HTERT RPE-1 (cell line): ENCODE measurements around the gene PRKD3.

ENCODE experiments used
- in situ Hi-C: fragments of 300-500 bp; cut with MboI; formaldehyde crosslinking; loops from 4 replicates; pipeline ENCODE4 v1.14.3; 2020; ENCODE audit warnings: low sequenced_read_pairs

PRKD3 gene

DNA sequence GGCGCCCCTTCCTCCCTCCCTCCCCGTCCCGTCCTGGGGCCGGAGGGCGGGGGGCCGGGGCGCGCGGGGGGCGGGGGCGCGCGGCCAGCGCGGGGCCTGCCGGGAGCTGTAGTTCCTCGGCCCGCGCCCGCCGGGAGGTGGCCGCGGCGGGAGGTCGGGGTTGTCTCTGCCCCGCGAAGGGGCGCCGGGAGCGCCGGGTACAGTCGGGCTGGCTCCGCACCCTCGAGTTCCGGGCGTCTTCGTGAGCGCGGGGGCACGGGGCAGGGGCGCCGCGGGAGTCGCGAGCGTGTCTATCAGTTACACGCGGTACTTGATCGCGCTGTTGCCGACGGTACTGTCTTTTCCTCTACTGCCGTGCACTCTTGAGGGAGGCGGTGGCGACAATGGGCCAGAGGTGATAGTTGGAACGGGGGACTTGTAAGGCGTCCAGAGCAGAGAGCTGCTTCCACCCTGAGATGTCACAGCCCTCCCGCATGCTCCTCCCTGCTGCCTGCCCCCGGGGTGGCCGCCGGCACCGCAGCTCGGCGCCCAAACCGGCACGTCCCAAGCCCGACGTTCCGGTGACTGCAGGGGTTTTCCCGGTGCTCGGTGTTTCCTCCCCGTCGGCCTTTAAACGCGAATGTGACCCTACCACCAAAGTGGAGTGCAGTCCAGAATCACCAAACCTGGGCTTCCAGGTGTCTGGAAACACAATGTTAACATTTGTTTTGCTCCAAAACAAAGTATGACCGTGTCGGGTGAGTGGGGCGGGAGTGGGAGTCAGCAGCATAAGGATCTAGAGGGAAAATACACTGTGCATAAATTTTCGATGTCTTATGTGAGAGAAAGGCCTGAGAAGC is at the start of gene PRKD3:
Gene PRKD3, minus strand, starts transcription at position 48 of the 839 bp plus-strand sequence. CDS start 8,309 bp downstream, outside the sequence.
- in situ Hi-C loops: no loop called here

DNA sequence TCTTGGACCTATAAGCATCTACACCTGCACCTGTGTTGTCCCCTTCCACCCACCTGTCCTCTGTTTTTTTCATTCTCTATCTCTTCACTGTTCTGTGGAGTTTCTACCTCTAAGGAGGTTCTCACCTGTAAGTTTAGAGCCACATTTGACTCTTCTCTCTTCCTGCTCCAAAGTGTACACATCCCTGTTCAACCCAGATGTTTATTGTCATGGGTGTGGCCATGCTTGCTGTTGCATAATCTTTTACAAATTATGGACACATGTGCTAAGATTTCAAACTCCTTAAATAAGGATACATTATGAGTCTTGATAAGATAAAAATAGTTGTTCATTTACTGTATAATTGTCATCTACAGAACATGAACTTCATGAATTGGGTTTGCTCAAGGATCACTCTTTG is 47.4 kb upstream of the PRKD3 start:
- in situ Hi-C loops: no loop called here

DNA sequence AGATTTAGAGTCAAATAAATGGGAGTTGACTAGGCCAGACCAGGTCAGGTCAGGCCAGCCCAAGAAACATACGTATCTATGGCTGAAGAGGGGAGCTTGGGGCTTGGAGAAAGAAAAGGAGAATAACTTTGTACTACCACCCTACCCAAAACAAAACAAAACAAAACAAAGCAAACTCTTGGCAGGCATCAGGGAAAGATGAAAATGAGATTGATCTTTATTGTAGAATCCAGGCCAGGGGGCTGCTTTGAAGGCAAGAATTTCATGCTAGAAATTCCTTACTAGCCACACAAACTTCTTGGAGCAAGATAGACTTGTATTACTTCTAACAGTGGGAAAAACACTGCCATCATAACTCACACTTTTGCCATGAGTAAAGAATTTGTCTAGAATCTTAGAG is 46.0 kb upstream of the PRKD3 start:
- in situ Hi-C loops: no loop called here

DNA sequence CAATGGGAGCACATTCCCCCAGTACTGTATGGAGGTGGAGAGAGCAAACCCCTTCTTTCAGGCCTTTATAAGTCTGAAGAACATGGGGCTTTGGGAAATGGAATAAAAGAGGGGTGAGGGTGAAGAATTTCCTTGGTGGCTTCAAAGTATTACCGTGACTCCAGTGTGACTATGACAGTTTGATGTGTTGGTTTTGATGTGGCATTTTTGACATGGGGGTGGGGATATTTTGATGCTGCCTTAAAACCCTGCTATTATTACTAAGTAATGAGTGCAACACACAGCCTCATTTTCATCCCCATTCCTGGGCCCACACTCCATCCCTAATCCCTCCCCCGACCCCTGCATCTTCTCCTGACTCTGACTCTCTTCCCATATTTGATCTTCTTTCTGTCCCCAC is 43.4 kb upstream of the PRKD3 start:
- in situ Hi-C loops: no loop called here

DNA sequence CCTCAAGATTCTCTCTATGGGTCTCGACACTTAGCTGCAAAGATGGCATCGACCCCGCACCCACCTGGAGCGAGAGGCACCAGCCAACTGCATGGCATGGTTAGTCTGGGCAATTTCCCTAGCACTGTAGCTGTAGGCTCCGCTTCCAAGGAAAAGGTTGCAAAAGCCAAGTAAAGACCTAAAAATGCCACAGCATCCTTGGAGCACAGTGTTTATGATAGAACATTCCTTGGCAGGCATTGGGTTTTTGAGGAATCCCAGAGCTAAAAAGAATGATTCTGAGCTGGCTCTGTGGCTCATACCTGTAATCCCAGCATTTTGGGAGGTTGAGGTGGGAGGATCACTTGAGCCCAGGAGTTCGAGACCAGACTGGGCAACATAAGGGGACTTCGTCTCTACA is 42.7 kb upstream of the PRKD3 start:
- in situ Hi-C loops: no loop called here

DNA sequence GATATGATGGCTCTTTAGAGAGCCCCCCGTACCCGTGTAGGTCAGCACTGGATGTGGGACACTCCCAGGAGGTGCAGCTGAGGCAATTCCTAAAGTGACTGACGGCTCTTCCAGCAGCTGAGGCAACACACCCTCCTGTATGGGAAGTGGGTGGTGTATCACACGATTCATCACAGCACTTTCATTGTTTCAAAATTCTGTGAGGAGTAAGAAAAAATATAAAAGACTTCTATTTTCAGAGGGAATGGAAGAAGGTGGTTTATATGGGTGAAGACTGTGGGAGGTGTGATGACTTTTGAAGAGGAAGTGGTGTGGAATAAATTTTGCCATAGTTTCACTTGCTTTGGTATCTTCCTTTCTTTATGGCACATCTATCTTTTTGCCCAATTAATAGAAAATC is 42.1 kb upstream of the PRKD3 start:
- in situ Hi-C loops: no loop called here

DNA sequence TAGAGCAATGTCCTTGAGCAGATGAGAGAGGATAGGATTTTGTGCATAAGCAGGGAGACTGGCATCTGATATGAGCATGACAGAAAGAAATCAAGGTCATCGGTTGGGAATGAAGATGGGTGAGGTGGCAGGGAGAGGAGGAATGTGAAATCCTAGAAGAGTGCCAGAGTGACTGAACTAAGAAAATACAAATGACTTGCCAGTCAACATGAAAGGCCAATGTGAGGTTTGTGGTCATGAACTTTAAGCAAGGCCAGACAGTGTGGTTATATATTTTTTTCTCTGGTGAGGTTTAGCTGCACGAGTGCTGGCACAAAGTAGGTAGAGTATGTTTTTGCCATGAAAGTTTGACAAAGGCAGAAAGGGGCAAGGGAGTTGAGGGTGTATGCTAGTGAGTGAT is 41.0 kb upstream of the PRKD3 start:
- in situ Hi-C loops: no loop called here

DNA sequence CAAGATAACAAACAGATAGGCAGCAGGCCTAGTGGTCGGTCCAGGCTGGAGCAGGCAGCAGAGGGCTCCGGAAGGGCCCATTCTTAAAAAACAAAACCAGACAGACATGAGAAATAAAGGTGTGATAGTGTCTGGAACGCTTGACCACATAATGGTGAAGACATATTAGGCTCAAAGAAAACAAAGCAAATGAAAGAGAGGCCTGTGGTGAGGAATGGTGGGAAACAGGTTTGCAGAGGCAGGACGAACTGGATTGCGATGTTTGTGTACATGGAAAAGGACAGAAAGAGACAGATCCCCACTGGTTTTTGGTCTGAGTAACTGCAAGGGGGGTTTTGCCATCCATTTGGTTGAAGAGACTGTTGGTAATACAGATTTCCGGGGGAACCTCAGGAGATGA is 39.7 kb upstream of the PRKD3 start:
- in situ Hi-C loops: no loop called here

DNA sequence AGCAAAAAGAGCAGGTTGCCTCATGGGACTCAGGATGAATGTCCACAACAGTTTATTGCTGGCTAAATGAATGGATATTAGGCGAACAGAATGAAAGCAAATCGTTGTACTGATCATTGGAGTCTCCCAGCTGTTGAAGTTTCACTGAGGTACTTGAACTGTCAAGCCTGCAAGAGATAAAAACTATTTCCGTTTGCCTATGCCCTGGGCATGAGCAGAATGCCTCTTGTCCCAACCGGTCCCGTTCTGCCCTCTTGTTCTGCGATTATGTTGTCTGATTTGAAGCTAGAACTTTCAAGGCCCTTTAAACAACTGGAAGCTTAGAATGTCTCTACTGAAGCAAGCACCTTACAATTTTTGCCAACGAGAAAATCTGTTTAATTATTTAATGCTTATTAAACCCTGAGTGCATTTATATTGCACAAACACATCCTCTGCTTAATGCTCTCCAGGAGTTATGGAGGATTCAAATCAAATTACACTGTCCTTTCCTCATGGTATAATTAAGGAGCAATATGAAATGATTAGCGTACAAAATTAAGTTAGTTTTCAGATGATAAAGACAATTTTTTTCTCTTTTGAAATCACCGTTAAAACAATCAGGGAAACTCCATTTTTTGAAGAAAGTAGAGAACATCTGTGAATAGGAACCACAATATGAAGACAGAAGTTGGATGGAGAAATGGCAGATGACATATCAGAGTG is 37.5 kb upstream of the PRKD3 start:
- in situ Hi-C loops: no loop called here

DNA sequence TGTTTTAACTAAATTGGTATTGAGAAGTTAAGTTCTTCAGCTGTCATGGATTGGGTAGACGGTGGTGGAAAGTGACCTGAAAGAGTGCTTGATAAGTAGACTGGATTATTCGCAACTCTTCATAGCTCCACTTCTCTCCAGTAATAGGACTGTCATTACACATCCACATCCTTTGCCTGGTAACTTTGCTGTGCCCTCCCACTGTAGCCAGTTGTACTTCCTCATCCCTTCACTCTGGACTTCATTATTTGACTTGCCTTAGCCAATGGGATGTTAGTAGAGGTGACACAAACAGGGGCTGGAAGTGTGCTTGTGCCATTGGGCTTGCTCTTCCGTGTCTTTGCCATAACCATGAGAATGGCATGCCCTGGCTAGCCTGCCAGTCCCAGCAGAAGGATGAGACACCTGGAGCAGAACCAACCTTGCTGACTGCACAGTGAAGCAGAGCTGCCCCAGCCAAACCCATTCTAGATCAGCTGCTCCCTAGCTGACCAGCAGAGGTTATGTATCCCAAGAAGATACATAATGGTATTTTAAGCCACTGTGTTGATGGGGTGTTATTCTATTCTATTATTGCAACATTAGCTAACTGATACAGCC is 36.7 kb upstream of the PRKD3 start:
- in situ Hi-C loops: no loop called here

DNA sequence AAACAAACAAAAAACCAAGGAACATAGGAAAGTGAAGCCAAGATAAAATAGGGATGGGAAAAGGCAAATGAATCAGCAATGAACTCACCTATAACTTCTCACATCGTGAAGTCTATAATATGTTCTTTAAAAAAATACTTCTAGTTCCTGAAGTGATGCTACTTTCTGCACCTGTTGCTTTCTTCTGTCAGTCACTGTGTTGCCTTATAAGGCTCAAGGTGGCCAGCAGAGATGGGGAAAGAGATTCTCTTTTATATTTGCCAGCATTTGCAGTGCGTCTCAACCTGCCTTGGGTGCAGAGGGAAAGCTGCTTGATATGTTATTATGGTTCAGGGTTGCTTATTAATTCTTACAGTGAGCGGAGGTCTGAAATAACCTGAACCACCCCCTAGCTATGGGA is 33.8 kb upstream of the PRKD3 start:
- in situ Hi-C loops: no loop called here

DNA sequence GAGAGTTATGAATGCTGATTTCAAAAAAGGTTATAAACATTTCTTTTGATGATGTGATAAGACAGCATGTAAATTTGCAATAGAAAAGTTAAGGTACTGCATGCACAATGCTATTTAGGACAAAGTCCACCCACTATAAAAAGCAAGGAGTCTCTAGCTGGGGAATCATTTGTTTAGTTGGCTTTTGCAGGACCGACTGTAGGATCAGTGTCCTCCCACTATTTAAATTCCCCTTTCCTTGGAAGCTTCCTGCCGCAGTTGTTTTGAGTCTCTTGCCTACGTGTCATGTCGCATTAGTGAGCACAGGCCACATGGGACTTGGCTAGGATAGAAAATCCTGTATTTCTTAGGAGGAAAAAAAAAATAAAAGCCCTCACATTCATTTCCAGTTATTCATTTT is 32.9 kb upstream of the PRKD3 start:
- in situ Hi-C loops: no loop called here

DNA sequence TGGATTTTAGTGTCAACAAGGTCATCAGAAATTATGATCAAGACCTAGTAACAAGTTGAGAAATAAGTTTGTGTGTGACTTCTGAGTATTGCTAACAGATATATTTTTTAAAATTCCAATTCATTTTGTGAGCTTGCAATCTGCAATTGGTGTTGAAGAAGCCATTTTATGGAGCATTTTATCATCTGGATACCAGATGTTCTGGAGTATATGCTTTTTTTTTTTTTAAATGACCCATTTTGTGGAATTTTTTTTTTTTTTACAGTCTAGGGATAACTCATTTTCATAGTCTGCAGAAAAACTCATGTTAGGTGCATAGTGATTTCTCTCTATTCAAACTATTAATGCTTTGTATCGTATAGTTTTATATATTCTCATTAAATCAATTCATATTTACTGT is 32.4 kb upstream of the PRKD3 start:
- in situ Hi-C loops: no loop called here

DNA sequence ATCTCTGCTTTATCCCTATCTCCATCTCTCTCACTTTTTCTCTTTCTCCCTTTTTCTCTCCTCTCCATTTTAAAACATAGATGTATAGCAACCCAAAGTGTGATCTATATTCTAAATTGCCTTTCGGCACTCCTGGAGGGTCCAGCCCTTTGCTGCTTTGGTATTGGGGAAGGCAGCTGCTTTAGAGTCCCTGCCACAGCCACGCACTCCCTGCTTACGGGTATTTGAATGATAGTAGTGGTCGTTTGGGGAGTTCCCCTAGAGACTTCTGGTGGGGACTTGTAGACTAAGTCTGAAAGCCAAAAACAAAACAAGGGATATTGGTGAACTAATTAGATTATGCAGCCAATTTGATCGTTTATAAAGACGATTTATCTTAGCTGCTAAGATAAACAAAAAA is 31.7 kb upstream of the PRKD3 start:
- in situ Hi-C loops: no loop called here

DNA sequence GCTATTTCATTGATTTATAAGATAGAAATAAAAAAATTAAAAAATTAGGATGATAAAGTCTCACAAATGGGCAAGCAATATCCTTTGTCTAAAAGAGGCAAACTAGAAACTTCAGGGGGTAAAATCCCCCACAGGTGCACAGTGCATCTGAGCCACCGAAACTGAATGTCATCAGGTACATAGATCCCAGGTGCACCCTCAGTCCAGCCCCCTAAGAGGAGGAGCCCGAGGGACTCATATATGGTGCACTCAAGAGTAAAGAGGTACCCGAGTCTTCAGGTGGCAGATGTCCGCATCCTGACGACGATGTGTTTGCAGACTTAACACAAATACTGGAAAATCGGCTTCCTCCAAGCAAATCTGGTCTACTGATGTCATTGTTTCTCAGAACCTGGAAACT is 31.1 kb upstream of the PRKD3 start:
- in situ Hi-C loops: no loop called here

DNA sequence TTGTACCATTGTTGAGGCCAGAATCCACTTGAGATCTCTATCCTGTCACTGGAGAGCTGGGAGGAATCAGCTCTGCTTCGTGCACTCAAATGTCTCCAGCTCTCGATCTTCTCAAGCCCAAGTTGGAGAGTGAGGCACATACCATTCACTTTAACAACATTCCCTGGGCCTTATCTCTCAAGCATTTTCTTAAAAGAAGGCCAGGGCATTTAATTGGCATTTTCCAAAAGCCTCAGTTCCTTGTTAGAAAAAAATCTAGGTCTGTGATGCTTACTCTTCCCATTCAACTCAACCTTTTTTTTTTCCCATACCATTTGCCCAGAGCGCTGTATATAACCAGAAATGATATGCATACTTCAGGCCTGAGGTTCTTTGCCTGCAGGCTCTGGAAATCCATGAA is 29.9 kb upstream of the PRKD3 start:
- in situ Hi-C loops: no loop called here

DNA sequence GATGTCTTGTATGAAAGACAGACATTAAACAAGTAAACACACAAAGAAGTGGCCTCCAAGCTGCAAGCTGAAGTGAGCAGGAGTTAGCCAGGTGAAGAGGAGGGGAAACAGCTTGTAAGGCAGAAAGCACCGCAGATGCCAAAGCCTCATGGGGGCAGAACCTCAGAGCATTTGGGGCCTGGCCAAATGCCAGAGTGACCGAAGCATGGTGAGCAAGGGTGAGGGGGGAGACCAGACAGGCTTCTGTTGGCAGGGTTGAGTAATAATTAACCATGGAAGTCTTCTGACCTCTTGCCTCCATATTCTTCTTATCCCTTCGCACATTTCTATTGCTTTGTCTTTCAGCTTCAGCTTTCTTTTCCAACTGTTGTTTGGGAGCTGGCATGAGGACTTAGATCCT is 25.4 kb upstream of the PRKD3 start:
- in situ Hi-C loops: no loop called here

DNA sequence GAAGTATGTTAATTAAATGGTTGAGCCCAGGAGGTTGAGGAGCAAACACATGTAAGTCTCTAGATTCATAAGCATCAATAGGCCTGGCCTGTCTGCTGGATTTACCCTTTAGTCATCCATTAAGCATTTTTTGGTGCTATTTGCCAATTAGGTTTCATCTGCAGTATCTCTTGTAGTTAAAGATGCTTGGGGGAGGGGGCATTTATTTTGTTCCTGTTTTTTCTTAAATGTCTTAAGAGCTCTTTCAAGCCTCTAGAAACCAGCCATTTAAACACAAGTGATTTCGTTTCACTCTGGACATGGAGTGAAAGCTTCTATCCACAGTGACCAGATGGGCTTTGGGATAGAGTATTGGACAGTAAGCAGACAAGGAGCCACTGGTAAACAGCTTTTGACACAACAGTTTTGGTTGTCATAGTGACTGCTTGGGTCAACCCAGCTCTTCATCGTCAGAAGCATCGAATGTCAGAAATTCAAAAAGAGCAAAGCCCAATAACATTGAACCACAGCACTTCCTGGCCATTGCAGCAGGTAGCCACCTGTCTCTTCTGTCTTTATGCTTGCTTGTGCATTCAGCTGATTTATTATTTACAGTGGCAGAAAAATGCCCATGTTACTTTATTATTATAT is 24.7 kb upstream of the PRKD3 start:
- in situ Hi-C loops: no loop called here

DNA sequence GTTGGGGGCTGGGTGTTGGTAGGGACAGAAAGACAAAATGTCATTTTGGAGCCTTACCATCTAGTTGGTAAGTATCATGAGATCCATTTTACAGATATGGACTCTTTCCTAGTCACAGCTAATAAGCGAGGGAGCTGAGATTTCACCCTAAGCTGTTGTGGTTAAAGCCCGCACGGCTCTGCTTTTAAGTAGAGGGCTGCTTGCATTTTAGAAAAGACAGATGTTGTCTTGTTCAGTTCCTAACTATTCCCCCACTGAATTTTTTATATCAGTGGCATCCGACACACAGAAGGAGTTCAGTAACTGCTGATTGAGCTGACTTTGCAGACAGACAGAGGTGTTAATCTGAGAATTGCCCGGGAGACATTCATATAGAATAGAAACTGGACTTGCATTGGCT is 23.5 kb upstream of the PRKD3 start:
- in situ Hi-C loops: no loop called here

DNA sequence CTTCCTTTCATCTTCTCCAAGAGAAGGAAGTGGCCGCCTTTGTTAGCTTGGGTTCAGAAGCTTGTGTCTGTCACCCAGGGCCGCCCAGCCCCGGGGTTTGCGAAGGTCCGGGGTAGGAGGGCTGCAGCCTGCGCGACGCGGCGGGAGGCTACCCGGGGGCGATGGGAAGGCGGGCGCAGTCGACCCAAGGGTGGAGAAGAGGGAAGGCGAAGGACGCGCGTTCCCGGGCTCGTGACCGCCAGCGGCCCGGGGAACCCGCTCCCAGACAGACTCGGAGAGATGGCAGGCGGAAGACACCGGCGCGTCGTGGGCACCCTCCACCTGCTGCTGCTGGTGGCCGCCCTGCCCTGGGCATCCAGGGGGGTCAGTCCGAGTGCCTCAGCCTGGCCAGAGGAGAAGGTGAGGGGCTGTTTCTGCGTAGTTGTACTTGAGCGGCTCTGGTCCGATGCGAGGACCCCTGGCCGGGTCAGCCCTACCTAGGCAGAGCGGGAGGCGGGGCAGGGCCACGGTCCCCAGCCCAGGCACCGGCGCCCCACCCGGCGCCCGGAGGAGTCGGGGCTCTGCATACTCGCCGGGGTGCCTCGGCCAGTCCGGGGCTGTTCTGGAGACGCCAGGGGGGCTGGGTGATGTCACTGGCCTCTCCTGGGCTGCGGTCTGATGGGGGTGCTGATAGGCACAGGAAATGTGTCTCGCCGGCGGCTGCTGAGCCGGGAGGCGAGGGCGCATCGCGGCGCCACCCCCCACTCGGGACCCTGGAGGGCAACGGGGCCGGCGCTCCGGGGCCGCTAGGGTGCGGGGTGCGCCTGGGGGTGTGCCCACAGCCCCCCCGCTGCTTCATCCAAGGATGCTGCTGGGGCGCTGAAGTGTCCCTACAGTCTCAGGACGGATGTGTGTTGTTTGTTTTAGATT is 20.1 kb upstream of the PRKD3 start, which contains the start of gene QPCT:
Gene QPCT, plus strand, starts transcription at position 178 of the 909 bp plus-strand sequence. Its CDS starts 102 bp downstream, at position 280.
- in situ Hi-C loops: no loop called here
